Bone marrow (tissue), 2 donors: ENCODE measurements around the gene ZDHHC20.
A peak's percentile ranks its signal among the peaks of the same experiment; 100 is the strongest.

Experiments used
- DNase-seq, 2 donors: peaks; one replicate each; lab custom pipeline; 2025; lab: John Stamatoyannopoulos, UW

Gene ZDHHC20

DNA sequence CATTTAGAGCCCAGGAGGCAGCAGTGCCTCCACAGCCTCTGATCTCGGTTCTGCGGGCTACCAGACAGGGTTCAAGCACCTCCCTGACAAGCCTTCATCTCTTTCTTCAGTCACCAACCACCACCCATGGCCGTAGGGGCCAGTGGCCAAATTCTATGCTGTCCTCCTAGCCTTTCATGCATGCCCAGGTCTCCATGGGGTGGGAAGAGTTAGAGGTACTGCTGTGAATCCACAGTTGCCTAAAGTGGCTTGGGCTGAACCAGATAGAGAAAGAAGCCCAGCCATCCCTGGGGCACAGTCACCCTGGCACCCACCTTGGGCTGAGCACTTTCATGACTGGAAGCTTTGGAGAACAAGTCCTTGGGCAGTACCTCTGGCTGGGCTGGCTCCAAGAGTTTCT, 97.4 kb downstream of the ZDHHC20 start:
- no peak for DNase-seq

DNA sequence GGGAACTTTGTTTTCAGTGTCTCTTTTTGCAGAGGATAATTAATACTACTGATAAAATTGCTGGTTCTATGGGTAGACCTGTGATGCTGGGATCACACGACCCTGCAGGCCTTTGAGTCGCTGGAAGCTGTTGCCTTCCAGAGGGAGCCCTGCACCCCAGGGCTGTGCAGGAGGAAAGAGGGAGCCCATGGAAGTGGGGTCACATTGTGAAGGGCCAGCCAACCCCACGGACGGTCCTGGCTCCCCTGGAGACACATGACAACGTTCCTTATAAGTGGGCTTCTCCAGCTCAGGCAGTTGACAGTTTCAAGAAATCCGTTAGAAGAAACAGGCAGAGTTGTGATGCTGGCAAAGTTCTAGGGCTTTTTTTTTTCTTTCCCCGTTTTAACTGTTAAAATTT, 98.0 kb downstream of the ZDHHC20 start:
- no peak for DNase-seq

DNA sequence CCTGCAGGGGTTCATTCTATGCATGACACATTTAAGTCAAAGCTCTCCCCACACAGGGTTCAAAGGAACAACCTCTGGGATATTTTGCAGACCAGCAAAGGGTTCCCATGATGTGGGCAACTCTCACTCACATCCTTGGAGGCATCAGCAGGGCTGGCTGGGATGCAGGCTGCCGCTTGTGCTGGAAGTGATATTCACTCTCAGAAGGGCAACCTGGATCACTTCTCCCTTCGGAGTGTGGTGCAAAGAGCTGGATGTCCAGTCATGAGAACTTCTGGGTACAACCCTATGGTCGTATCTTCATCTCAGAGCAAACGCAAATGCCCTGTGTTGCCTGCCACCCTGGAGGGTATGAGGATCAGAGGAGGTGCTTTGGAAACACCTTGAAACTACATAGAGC, 98.6 kb downstream of the ZDHHC20 start:
- DNase-seq: no peak

- no peak for DNase-seq
Observed at GRCh38 chr13:21359855-21360254, 99.2 kb downstream of the ZDHHC20 start.

DNA sequence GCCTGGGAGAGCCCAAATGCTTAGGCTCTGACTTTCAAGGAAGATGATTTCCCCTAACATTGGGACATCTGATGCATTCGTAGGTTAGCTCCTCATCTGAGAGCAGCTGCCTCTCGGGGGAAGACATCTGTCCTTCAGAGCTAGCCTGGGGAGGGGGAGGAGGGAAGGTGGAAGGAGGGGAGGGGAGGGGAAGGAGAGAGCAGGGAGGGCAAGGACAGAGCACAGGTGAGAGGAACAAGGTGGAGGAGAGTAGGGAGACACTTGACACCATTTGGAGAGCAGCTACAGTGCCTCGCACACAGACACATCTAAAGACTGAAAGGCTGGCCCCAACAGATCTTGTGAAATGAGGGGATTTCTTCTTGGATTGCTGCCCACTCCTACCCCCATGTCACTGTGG, 103.8 kb downstream of the ZDHHC20 start:
- no peak for DNase-seq

- no peak for DNase-seq
Observed at GRCh38 chr13:21354721-21355120, 104.4 kb downstream of the ZDHHC20 start.

GRCh38 chr13:21348488-21349120, 110.5 kb downstream of the ZDHHC20 start:
- no peak for DNase-seq

GRCh38 chr13:21347753-21348318, 111.3 kb downstream of the ZDHHC20 start:
- no peak for DNase-seq

GRCh38 chr13:21344662-21345176, 114.4 kb downstream of the ZDHHC20 start:
- peak; percentile 5 to 35 for DNase-seq

DNA sequence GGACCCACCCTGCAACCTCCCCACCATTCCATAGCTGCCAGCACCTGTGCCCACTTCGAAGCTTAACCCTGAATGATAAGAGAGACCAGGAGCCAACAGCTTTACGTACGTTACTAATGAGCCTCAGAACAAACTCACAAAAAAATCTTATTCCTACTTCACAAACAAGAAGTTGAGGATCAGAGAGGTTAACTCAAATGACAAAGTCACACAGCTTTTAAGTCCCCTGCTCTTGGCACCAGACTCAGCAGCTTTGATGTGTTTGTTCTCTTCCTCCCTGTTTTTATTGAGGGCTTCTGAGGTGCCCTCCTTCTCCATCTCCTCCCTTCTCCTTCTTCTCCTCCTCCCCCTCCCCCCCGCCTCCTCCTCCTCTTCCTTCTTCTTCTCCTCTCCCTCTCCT, 115.4 kb downstream of the ZDHHC20 start:
- DNase-seq: no peak

DNA sequence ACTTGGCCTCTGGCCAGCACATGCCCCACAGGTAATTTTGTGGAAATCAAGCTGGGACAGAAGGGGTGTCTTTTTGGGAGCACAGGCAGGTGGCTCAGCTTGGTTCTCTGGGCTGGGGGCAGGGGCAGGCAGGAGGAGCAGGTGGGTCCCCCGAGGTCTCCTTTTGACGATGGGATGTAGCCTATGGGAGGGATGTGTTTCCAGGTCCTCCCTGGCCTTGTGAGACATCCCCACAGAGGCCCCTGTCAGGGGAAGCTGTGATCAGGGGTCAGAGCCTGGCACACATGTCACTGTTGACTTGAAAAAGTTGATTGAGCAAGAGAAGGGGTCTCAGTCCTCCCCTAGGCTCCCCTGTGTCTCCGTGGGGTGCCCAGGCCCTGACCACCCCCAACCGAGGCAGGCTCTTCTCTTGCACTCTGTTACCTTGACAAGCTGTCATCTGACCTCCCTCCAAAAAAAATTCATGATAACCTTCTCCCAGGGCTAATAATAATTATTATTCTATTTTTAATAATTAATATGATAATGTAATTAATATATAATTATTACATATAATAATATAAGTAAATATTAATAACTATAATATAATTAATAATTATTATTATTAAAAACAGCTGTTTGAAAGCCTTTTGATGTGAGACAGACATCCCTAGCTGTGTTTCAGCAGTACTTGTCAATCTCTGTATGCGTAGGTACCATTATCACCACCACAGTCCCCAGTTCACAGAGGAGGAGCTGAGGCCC, 116.2 kb downstream of the ZDHHC20 start:
- no peak for DNase-seq

DNA sequence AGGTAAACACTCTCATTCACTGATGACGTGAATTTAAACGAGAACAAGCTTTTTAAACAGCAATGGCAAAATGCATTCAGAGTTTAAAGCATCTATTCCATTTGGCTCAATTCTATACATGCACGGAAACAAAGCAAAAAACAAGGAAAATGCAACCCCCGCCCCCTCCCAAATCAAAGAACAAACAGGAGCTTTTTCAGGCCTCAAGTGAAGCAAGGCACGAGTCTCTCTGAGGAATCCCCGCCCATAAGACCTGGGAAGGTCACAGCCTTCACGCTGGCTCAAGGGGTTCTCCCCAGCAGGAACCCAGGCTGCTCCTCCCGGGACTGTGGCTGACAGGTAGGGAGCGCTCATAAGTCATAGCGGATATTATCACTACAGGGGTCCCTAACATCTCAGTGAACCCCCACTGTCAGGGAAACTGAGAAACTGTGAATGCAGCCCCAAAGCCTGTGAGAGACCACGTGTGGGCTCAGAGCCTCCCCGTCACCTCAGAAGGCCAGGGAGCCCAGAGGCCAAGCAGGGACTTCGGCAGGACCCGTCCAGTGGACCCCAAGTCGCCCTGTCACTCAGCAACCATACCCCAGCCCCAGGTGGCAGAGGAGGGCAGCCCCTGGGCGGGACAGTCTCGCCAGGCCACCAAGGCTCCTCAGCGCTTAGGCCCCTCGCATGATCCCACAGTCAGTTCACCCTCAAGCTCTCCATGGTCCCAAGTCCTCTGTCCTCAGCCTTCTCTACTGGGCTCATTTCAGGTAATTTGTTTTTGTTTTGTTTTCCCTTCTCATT, 117.3 kb downstream of the ZDHHC20 start:
- no peak for DNase-seq

GRCh38 chr13:21338639-21339278, 120.3 kb downstream of the ZDHHC20 start:
- no peak for DNase-seq

GRCh38 chr13:21338156-21338555, 120.9 kb downstream of the ZDHHC20 start:
- DNase-seq: no peak

DNA sequence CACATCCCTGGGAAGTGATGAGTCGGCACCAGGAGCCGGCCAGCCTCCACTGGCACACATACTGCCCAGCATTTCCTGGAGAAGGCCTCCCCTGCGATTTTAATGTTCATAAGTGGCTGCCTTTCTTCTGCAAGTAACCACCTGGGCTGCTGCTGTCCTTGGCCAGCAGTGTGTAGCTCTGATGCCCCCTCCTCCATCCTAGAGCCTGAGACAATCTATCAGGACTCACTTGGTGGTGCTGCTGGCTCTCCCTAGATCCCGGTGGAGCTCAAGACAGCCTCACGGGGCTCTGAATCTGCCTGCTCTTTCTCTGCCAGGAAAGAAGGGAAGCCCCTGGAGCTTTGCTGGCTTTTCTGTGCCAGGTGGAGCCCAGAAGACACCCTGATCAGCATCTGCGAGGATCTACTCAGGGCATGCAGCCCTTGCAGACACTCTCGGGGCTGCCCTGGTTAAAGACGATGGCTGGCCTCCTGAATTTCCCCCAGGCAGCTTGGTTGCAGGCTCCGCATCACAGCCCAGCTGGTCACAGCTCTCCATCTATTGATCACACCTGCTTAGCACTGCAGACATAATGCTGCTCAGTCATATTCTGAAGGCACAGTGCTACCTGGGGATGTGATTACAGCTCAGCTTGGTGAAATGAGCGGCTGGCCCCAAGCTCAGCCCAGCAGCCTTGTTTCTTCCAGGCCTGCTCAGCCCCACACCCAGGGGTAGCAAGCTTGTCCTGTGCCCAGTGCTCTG, 122.3 kb downstream of the ZDHHC20 start:
- DNase-seq: no peak

DNA sequence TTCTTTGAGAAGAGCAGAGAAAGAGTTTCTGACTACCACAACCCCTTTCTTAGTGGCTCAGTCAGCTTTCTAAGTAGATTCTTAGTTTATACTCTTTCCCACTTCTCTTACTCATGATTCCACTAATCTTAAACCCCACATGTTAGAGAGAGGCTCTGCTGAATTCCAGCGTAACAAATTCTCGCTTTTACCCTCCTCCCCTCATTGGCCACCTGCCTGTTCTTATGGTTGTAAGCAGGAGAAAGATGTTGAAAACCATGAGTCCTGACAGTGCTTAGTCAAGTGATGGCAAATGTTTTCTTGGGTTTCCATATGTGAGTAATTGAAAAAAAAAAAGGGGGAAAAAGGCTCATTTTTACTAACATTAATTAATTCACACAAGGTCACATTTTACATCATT, 125.9 kb downstream of the ZDHHC20 start:
- DNase-seq: no peak

DNA sequence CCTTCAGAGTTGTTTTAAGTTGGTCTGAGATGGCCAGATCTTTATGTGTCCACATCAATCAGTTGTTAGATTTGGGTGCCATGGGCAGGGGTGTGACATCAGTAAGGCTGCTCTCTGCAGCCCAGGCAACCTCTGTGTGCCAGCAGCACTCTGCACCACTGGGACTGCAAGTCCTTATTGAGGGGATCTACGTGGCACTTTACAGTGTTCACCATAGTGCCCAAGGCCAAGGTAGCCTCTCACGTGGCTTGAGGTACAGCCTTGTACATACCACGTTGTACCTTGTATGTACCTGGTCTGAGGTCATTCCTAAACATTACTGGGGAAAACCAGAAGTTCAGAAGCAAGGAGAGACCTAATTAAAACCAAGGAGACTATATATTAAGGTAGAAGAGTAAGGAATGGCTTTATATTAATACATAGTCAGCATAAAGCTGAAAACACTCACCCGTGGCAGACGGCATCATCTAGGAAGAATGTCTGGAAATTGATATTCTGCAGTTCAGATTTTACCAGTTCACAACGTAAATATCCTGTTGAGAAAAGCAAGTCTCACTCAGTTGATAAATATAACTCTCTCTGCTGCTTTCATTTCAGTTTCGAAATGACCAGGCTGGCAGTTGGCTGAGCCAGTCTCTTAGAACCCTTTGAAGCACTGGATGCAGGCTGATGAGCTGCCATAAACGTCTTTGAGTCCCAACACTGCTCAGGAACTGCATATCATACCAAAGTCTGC, 128.8 kb downstream of the ZDHHC20 start:
- DNase-seq: no peak

DNA sequence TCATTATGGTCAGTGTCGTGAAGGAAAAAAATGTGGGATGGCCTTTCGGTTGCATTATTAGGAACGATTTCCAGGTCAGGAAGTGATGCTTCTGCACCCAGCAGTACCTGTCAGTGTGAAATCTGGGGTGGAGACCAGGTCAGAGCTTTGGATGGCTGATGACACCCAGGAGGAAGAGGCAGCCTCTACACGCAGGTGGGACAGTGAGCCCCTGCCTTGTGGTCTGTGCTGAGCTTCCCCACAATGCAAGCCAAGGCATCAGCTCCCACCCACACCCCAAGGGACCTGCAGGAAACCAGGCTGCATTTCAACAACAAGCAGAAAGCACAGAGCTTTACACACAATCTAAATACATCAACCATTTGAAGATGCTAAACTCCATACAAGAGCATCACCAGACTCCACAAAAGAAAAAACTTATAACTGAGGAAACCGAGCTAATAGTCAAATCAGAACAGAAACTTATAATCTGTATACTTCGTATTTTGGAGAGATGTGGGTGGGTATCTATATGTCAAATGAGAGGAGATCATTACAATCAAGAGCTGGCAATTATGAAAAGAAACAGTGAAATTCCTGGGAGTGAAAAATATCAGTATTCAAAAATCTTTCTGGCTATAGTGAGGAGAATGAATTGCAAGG, 130.1 kb downstream of the ZDHHC20 start:
- no peak for DNase-seq

GRCh38 chr13:21328201-21328600, 130.9 kb downstream of the ZDHHC20 start:
- DNase-seq: no peak
